Measurements from ENCODE around the gene PSMB9.

GRCh38 chr6:32854376-32855178, 585 bp downstream of the PSMB9 start:
- TF ChIP-seq, protein P1, sequence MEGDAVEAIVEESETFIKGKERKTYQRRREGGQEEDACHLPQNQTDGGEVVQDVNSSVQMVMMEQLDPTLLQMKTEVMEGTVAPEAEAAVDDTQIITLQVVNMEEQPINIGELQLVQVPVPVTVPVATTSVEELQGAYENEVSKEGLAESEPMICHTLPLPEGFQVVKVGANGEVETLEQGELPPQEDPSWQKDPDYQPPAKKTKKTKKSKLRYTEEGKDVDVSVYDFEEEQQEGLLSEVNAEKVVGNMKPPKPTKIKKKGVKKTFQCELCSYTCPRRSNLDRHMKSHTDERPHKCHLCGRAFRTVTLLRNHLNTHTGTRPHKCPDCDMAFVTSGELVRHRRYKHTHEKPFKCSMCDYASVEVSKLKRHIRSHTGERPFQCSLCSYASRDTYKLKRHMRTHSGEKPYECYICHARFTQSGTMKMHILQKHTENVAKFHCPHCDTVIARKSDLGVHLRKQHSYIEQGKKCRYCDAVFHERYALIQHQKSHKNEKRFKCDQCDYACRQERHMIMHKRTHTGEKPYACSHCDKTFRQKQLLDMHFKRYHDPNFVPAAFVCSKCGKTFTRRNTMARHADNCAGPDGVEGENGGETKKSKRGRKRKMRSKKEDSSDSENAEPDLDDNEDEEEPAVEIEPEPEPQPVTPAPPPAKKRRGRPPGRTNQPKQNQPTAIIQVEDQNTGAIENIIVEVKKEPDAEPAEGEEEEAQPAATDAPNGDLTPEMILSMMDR (IDR thresholded peaks at IDR 0.05 in 4 of 5, conservative IDR thresholded peaks at IDR 0.05 in 1 of 5) = no peak
- TF ChIP-seq POLR2A (IDR thresholded peaks at IDR 0.05) = no peak
